ENCODE measurements around the gene CACTIN.
A peak's percentile ranks its signal among the peaks of the same experiment; 100 is the strongest.
"Not testable (repeated sequence)": the region's sequence is repeated elsewhere in the genome, so short reads cannot be mapped to it uniquely, and the experiment has no call there.

Gene CACTIN

DNA sequence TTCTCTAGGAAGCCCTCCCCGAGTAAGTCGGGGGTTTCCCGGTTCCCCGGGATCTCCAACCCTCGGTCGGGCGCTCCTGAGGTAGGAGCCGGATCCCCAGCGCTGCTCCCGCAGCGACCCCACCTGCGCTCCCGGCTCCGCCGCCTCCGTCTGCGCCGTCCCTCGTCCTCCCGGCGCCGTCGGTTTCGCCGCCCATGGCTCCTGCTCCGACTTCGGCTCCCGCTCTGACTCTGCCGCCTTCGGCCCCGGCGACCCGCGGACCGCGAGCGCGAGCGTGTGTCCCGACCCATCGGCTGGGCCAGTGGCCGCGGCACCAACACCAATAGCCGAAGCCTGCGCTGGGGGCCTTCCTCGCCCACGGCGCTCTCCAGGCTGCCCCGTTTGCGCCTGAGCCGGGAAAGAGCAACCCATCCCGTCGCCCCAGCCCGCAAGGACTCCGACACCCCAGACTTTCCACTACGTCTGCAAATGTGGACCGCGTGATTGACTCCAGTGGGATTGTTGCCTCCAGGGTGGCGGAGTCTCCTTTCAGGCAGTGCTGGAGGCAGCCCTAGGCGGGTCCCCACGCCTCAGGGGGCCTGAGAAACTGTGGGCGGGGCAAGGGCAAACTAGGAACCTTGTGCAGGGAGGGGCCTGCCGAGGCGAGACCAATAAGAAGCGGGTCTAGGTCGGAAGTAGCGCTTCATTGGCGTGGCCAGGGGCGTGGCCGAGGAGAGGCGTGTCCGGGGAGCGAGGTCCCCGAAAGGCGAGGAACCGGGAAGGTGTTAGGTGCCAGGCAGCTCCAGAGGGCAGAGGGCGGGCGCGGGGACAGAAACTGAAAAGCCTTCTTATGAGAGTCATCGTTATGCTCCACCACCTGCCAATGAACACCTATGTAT lies at the start of gene CACTIN:
CACTIN (minus strand) TSS at position 318 of the 878 bp plus-strand sequence; CDS start at position 290, 28 bp downstream.
- DNase-seq = peak; percentile 99 to 100

DNA sequence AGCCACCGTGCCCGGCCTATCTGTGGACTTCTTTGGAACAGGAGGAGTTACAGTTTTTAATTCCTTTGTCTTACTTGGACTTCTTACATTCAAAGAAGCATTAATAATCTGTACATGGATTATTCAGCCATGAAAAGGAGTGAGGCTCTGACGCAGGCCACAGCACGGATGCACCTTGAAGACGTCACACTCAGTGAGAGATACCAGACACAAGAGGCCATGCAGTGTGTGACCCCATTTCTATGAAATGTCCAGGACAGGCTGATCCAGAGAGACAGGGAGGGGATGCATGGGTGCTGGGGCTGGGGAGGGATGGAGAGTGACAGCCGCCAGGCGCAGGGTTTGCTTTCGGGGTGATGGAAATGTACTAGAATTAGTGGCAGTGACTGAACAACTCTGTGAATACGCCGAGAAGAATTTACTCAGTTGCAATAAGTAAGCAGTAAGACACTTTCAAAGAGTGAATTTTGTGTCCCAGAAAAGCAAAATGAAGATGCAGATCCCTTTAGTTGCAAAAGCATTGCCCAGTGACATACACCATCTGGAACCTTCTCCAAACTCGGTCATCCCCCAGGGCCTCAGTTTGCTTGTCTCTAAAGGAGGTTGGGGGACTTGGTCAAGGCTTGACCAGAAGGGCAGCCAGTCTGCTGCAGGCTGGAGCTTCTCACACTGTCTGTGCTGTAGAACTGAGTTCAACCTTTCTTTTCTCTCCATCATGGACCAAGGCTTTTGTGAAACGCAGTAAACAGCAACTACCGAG lies 48.4 kb upstream of the CACTIN start:
- DNase-seq = no peak

DNA sequence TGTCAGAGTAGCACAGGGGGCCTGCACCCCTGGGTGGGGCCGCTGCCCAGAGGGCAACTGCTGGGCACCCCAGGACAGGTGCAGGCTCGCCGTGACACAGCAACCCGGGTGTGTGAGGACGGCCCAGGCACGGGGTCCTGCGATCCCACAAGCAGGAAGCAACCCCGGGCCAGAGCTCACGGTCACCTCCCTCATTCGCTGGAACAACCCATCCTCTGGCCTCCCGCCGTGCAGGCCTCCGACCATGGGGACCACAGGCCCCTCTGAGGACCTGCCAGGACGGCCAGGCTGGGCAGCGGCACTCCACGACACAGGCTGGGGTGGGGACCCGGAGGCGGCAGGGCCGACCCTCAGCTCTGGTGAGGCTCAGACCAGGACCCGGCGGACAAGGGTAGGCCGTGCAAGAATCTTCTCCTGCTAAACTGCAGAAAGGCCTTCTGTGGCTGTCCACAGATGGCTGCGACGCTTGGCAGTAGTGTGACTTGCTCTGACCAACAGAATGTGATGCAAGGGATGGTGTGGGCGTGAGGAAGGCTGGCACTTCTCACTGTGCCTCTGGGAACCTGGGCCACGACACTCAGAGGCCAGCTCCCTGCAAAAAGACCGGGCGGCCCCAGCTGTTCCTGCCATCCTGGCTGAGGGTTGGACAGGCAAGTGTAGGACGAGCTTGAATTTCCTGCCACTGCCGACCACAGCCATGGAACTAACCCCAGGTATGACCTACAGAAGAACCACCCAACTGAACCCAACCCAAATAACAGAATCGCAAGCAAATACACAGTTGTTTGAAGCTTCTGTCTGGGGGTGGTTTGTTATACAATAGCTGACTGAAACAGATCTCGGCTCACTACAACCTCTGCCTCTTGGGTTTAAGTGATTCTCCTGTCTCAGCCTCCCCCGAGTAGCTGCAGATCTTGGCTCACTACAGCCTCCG lies 47.2 kb upstream of the CACTIN start:
- DNase-seq = no peak

DNA sequence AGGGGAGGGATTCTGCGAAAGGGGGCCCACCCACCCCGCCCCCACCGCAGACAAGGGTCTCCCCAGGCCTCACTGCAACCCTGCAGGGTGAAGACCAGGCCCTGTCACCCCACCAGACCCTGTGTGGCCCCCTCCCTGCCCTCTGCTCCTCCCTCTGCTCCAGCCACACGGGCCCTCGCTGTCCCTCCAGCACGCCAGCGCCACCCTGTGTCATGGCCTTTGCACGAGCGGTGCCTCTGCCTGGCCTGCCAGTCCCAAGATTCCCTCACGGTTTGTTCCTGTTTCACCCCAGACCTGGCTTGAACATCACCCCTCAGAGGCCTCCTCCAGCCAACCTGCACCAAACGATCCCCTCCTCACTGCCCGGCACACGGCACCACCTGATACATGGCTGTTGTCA lies 46.4 kb upstream of the CACTIN start:
- no peak for DNase-seq

DNA sequence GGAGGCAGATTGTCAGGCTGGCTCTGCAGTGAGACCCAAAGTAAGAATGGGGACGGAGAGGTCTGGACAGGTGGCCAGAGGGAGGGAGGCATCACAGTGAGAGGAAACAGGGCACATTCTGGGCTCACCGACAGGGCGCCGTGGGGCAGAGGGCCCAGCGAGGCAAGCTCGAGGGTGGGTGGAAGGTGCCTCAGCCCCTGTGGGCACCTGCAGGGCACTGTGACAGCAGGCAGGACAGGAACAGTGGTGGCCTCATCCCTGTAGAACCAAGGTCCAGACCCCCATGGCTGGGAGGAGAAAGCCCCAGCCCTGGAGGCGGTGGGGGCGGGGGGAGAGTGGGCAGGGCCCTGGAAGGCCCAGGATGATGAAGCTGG lies 46.0 kb upstream of the CACTIN start:
- no peak for DNase-seq

DNA sequence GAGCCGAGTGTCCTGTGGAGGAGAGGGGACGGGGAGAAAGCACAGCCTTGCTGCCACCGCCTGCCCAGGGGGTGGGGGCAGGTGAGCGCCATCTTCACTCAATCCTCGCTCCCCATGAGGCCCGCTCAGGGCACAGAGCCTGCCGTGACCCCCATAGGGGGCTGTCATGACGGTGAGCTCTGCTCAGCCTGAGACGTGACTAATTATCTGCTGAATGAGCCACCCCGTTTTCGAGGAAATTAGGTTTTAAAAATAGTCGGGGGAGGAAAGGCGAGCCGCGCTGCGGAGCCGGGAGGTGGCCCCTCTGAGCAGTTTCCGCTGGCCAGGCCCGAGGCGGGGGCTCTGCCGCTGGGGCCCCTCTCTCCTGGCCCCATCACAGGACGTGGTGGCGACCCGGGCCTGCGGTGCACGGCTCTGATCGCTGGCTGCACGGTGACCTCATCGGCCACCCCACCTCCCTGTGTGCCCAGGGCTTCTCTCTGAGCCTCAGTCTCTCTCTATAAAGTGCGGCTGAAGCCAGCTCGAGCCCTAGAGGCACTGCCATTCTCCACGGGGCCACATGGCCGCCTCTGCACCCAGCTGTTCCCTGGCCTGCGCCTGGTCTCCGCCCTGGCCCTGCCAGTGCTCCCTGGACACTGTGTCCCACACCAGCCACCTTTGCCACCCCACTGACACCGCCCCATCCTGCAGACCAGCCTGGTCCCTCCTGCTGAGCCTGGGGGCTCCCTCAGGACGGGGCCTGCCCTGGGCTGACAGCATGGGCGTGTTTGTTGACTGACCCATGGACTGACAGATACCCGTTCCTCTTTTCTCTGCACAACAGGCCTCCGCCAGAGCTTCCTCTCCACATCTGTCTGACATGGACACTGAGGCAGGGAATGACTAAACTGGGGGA lies 45.3 kb upstream of the CACTIN start:
- peak; percentile 24 to 41 for DNase-seq

DNA sequence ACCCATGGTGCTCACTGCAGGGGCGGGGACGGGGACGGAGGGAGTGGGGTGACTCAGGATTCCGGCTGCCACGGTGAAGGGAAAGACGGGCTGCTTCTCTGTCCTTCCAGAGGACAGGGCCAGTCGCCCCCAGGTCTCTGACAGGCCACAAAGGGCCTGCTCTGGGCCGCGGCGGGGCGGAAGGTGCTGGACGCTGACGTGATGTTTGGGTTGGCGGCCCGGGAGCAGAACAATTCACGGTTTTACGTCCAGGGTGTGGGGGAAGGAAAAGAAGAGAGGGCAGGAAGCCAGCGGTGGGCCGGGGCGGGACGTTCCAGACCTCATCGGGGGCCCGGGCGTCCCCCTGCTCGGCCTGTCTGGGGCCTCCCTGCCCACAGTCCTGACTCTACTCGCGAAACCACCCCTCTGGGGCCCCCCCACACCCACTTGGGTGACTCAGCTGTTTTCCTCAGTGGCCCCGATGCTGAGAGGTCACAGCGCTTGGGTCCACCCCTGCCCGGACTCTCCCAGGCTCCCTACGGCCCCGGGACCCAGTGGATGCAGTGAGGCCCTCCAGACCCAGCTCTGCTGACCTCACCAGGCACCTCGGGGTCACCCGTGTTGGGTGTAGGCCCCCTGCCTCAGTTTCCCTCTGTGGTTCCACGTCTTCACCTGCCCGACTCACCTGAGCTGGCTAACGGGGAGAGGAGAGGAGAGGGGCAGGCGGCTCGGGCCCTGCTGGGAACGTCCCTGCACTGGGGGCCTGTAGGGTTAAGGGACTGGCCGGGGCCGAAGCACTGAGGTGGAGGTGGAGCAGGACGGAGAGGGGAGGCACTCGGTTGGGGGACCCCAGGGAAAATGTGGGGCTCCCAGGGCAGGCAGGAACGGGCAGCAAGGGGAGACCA lies 44.4 kb upstream of the CACTIN start:
- DNase-seq = peak; percentile 61 to 67

DNA sequence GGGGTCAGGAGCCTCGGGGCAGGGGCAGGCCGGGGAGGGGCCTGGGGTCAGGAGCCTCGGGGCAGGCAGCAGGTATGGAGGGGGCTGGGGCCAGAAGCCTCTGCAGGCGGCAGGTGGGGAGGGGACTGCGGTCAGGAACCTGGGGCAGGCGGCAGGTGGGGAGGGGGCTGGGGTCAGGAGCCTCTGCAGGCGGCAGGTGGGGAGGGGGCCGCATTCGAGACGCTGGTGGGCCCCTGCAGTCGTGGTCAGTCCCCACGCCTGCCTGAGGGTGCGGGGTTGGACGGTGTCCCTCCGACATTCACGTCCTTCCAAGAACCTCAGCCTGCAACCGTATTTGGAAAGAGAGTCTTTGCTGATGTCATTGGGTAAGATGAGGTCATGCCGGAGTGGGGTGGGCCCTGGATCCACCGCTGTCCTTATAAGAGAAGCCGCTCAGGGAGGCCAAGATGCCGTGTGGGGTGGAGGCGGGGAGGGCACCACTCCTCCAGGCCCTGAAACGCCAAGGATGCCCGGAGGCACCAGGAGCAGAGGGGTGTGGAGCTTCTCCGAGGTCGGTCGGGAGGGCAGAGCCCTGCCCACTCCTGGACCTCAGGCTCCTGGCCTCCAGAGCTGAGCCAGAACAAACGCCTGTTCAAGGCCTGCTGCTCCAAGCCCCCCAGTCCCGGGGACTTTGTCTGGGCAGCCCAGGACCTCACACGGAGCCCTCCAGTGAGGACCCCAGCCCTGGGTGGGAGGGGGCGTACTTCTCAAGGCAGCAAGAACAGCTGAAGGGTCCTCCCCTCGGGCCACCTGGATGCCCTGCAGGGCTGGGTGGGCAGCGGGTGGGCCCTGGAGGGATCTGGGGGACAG lies 43.6 kb upstream of the CACTIN start:
- DNase-seq = no peak

DNA sequence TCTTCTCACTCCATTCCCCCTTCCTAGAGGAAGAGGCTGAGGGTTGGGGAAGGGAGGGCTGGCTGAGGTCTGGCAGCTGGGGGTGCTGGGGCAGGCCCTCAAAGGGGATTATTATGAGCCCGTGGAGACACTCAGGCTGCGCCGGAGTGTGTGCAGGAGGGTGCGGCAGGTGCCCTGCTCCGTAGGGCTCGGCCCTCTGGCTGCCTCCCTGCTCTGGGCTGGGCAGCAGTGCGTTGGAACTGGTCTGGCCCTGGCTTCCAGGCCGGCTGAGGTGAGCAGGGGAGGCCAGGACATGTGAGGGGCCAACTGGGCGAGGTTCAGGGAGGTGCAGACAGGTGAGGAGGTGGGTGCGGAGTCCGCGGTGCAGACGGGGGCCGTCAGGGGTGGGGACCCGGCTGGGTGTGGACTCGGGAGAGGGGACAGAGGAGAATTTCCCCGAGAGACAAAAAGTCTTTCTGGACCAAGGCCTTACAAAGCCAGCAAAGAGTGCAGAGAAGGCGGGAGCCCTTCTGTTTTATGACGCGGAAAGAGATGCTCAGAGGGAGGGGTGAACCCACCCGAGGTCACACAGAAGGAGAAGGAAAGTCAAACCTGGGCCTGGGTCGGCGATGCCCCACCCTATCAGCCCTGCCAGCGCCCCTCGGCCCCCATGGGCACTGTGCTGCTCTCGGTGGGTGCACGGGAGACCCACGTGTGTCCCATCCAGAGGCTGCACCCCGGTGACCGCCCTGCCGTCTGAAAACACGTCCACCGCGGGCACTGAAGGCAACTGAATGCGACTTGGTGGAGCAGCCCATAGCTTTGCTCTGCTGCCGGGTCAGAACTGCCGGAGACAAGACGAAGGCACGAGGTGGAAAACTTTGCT lies 42.7 kb upstream of the CACTIN start:
- no peak for DNase-seq

DNA sequence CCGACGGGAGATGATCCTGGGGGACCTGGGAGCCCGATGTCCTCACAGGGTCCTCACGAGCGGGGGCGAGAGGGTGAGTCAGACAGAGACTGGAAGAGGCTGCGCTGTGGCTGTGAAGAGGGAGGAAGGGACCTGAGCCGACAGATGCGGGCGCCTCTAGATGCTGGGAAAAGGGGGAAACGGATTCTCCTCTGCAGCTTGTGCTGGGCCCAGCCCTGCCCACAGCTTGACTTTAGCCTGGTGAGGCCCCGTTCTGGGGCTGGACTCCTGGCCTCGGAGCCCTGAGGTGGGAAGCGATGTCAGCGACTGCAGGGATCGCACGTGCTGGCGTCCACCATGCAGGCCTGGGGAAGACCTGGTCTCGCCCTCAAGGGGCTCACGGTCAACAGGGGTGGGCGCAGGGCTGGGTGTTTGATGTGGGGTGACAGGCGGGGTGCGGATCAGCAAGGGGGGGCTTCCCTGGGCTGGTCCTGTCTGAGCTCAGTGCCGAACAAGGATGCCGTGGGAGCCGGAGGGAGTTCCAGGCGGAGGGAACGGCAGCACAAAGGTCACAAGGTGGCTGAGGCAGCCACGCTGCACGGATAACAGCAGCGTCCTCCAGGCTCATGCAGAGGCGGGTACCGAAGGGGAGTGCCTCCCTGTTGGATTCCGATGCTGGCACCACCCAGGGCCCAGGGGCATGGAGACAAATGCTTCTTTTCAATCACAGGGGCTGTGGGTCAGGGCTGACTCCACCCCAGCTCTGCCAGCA lies 41.9 kb upstream of the CACTIN start:
- no peak for DNase-seq

DNA sequence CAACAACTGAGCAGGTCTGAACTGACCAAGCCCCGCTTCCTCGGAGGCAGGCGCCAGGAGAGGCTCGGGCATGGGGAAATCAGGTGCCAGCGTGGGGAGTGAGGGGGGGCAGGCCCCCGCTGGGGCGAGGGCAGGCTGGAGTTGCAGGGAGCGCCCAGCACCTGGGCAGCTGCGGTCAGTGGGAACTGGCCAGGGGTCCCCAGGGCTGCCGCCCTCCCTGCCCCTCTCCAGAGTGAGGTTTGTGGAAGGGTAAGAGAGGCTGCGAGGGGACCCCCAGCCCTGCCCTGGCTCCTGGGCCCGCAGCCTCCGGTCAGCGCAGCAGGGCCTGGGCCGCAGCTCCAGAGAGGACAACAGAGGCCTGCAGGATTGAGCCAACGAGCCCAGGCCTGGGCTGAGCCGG lies 41.2 kb upstream of the CACTIN start:
- no peak for DNase-seq

DNA sequence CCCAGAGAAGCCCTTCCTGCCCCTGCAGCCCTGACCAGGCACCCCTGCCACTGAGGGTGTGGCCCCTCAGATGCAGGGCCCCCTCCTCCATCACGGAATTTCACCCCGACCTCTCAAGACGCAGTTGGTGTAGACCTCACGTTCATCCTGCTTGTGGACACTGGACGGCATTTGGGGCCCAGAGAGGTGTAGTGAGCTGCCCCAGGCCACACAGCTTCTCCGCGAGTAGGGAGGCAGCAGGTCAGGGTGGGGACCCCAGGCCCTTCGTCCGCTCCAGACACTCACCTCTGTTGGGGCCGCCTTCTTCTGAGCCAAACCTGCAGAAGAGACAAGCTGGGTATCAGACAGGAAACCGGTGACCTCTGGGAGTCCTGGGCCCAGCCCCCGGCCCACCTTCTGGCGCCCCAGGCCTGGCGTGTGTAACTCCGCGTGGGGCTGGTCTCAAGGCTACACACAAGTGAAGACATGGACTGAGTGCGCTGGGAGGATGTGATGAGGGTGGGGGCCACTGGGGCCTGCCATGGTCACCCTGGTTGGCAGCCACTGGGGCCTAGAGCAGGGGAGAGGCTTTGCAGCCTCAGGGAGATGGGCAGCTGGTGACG lies 40.5 kb upstream of the CACTIN start:
- DNase-seq = no peak

DNA sequence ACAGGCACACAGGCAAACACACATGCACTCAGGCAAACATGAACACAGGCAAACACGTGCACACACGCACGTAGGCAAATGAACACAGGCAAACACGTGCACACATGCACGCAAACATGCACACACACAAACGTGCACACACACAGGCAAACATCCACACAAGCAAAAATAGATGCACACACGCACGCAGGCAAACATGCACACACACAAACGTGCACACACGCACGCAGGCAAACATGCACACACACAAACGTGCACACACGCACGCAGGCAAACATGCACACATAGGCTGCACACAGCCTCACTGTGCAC lies 39.9 kb upstream of the CACTIN start:
- not testable (repeated sequence) for DNase-seq

DNA sequence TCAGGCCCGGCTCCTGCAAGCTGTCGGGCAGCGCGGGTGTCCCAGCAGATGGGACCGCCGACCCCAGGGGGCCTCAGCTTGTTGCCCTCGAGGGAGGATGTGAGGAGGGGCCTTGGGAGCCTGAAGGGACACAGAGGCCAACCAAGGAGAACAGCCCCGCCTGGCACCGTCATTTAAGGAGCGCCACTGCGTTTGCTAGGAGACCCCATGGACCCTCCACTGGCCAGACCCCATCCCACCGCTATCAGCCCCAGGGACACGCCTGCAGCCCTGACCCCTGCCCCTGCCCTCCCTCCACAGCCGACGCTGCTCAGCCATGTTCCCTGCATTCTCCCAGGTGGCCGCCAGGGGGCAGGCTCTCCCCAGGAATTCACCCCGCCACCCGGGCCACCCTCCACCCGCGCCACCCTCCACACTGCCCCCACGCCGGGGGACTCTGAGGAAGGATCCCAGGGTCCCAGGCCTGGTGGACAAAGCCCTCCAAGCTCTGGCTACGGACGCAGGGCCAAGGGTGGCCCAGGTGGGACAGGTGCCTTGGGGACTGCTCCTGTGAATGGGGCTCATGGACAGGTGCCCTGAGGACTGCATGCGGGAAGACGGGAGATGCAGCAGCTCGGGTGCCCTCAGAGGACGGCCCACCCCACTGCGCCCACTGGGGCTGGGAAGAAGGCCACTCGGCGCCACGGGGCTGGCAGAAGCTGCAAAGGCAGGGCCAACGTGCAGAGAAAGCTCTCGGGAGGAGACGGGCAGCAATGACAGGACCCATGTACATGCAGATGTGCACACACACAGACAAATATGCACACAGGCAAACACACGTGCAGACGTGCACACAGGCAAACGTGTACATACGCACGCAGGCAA lies 39.3 kb upstream of the CACTIN start:
- peak; percentile 79 to 82 for DNase-seq

DNA sequence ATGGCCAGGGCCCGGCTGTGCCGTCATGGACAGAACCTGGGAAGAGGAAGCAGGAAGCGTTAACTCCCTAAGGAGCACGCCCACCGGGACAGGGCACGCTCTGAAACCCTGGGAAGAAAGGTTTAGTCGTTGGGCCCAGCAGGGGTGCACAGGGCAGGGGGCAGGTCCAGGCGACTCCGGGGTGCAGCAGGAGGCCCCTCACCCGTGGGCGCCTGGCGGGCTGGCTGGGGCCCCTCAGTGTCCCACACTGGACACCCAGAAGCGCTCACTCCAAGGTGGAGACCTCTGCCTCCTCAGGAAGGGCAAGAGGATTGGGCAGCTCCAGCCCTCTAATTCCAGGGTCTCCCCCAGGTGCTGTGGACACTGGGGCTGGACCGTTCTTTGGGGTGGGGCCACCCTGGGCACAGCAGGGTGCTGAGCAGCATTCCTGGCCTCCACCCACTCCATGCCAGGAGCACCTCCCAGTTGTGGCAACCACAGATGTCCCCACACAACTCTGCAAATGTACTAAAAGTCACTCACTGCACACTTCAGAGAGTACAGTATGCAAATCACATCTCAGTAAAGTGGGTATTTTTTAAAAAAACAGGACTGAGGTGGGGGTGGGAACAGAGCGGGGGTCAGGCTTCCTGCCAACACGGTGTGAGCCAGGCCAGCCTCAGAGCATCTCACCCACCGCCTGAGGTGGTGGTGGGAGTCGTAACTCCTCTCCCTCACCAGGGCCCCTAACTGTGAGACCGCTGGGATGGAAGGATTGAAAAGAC lies 38.5 kb upstream of the CACTIN start:
- DNase-seq = no peak

DNA sequence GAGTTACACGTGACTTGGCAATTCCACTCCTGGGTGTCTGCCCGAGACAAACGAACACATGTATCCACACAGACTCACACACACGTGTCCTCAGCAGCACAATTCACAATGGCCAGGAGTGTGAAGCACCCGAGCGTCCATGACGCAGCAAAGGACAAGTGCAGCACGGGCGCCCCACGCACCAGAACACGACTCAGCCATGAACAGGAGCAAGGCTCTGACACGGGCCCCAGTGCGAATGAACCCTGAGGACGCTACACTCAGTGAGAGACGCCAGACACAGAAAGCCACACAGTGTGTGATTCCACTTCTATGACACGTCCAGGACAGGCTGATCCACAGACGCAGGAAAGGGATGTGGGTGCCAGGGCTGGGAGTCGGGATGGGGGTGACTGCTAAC lies 37.2 kb upstream of the CACTIN start:
- no peak for DNase-seq

All from activated CD4-positive, alpha-beta T cell treated with anti-CD3 and anti-CD28 coated beads, Interleukin-2, amount 50 U/mL, for 48 hours (primary cell).